Keratinocyte (primary cell): ENCODE measurements around the gene EP300. TPM values are rescaled to one million over a fixed set of nuclear protein-coding genes. Genes with fewer than 3 reads are reported as not detected.
"Not testable (repeated sequence)": the region's sequence is repeated elsewhere in the genome, so short reads cannot be mapped to it uniquely, and the experiment has no call there.

Experiments
- DNase-seq: peaks from one replicate; pipeline ENCODE4 v3.0.0-alpha.2; 2011; ENCODE audit warnings: low read depth, missing footprints, low spot score
- FAIRE-seq: peaks from 2 replicates; lab custom pipeline; 2011; peaks lifted over from hg19 to GRCh38; lab: Jason Lieb, UNC
- H2AFZ ChIP-seq: 2 replicates; pipeline ENCODE4 v1.6.0; 2012; ENCODE audit warnings: low read length, control low read depth, inconsistent platforms; ENCODE audit not compliant: control insufficient read depth
- H3K27ac ChIP-seq: 2 replicates; pipeline ENCODE4 v1.5.1; 2011; ENCODE audit warnings: low read length; ENCODE audit not compliant: control insufficient read depth, insufficient read depth
- H3K27me3 ChIP-seq: 3 replicates; pipeline ENCODE4 v1.6.0; 2011; ENCODE audit warnings: low read length; ENCODE audit not compliant: control insufficient read depth, insufficient read depth; ENCODE audit errors: extremely low read depth
- H3K36me3 ChIP-seq, 2 experiments: 2 replicates in 1 of 2; 3 replicates in 1 of 2; pipeline ENCODE4 v1.5.1; 2011; ENCODE audit warnings: low read length in 2 of 2, mild to moderate bottlenecking in 1 of 2; ENCODE audit not compliant: control insufficient read depth in 2 of 2, insufficient read depth in 2 of 2; ENCODE audit errors: extremely low read depth in 1 of 2
- H3K4me1 ChIP-seq: 3 replicates; pipeline ENCODE4 v1.5.1; 2011; ENCODE audit warnings: low read length; ENCODE audit not compliant: control insufficient read depth, insufficient read depth; ENCODE audit errors: extremely low read depth
- H3K4me2 ChIP-seq: 3 replicates; pipeline ENCODE4 v1.6.0; 2011; ENCODE audit warnings: low read depth, low read length; ENCODE audit not compliant: control insufficient read depth, insufficient read depth; ENCODE audit errors: extremely low read depth
- H3K4me3 ChIP-seq, 3 experiments: fragments of 200-600 bp in 1 of 3; sonication (generic) in 1 of 3; 2 replicates in 2 of 3; 3 replicates in 1 of 3; pipeline ENCODE4 v1.5.1; 2011 to 2016; ENCODE audit warnings: low read length in 3 of 3, mild to moderate bottlenecking in 3 of 3, control low read depth in 2 of 3, inconsistent platforms in 1 of 3, low read depth in 1 of 3, mixed read lengths in 1 of 3, mixed run types in 1 of 3, moderate library complexity in 1 of 3; ENCODE audit not compliant: control insufficient read depth in 2 of 3, insufficient read depth in 2 of 3; ENCODE audit errors: extremely low read depth in 1 of 3
- H3K79me2 ChIP-seq: 2 replicates; pipeline ENCODE4 v1.6.0; 2012; ENCODE audit warnings: low read length; ENCODE audit not compliant: control insufficient read depth, insufficient read depth
- H3K9ac ChIP-seq: 3 replicates; pipeline ENCODE4 v1.6.0; 2011; ENCODE audit warnings: low read length; ENCODE audit not compliant: control insufficient read depth, insufficient read depth; ENCODE audit errors: extremely low read depth
- H3K9me1 ChIP-seq: 3 replicates; pipeline ENCODE4 v1.6.0; 2011; ENCODE audit warnings: low read length; ENCODE audit not compliant: control insufficient read depth, insufficient read depth; ENCODE audit errors: extremely low read depth
- H3K9me3 ChIP-seq: 2 replicates; pipeline ENCODE4 v1.5.1; 2012; ENCODE audit warnings: low read depth, low read length; ENCODE audit not compliant: control insufficient read depth
- H4K20me1 ChIP-seq: 3 replicates; pipeline ENCODE4 v1.6.0; 2011; ENCODE audit warnings: low read length; ENCODE audit not compliant: control insufficient read depth, insufficient read depth; ENCODE audit errors: extremely low read depth
- CTCF ChIP-seq, 3 experiments: IDR thresholded peaks in 1 of 3; conservative IDR thresholded peaks in 1 of 3; optimal IDR thresholded peaks in 1 of 3; 2 replicates in 2 of 3; 3 replicates in 1 of 3; pipeline versions ENCODE3 to v1.5.1; 2011; ENCODE audit warnings: low read length in 3 of 3, mild to moderate bottlenecking in 3 of 3, moderate library complexity in 2 of 3, control low read depth in 1 of 3, inconsistent platforms in 1 of 3; ENCODE audit not compliant: insufficient read depth in 2 of 3; ENCODE audit errors: extremely low read depth in 1 of 3
- EZH2 ChIP-seq: IDR thresholded peaks from one replicate; pipeline ENCODE4 v1.6.1; 2012; ENCODE audit warnings: inconsistent platforms, mild to moderate bottlenecking, low read length, moderate library complexity
- dilution Hi-C: fragments of 300-500 bp; cut with MboI; formaldehyde crosslinking; loops from one replicate; pipeline ENCODE4 v1.7.0; 2020; ENCODE audit warnings: low sequenced_read_pairs; ENCODE audit not compliant: extremely low pct_ligation_motif_present
- polyA plus RNA-seq, 5 experiments: library from polyadenylated mRNA; depleted of rRNA in 3 of 5; stranded (reverse) in 3 of 5; stranded (forward) in 1 of 5; unstranded in 1 of 5; fragments of >200 nt; gene quantifications; 1 replicate in 1 of 5; 2 replicates in 3 of 5; 3 replicates in 1 of 5; pipeline versions ENCODE4 v1.2.1 to v1.2.3, GENCODE V29; 2011 to 2012; ENCODE audit warnings: missing spikeins in 2 of 5, low read depth in 1 of 5, low replicate concordance in 1 of 5

The EP300 gene
- polyA plus RNA-seq, 1 donor (not counting 4 experiments of a cell fraction or from before 2014, with no cell fraction given) = 10.5 TPM

- Histone ChIP-seq H2AFZ (no peak overlapping the region), H3K4me2 (no peak overlapping the region), H3K9me3 (no peaks in the 10 kb centered on the region), H3K4me3 (no peak overlapping the region), H3K4me1 (no peaks in the 10 kb centered on the region), H3K27me3 (no peaks in the 10 kb centered on the region), H3K79me2 (no peaks in the 10 kb centered on the region), H3K27ac (no peak overlapping the region), H4K20me1 (no peaks in the 10 kb centered on the region), H3K36me3 (no peaks in the 10 kb centered on the region), H3K9ac (no peak overlapping the region), H3K9me1 (no peaks in the 10 kb centered on the region)
- FAIRE-seq = no peak
- dilution Hi-C loops = no loop called here
- no peak for DNase-seq
- TF ChIP-seq EZH2 (no peak), CTCF (optimal IDR thresholded peaks at IDR 0.05 in 1 of 3, IDR thresholded peaks at IDR 0.05 in 1 of 3, conservative IDR thresholded peaks at IDR 0.05 in 1 of 3; ENCODE audit: extremely low read depth in 1 of 3, insufficient read depth in 2 of 3, low read length in 3 of 3) (no peak)
Observed at GRCh38 chr22:41047801-41048211, 44.6 kb upstream of the EP300 start.

- dilution Hi-C loops, H3K27ac ChIP-seq, H3K36me3 ChIP-seq, FAIRE-seq, H3K4me1 ChIP-seq, H3K9ac ChIP-seq, DNase-seq, H3K27me3 ChIP-seq, H3K79me2 ChIP-seq, H3K9me1 ChIP-seq, H3K4me3 ChIP-seq, H4K20me1 ChIP-seq, H3K9me3 ChIP-seq, H2AFZ ChIP-seq: not testable (repeated sequence)
- peak overlapping the region; percentile 29 for H3K4me2 ChIP-seq
Observed at GRCh38 chr22:41048345-41048744, 44.0 kb upstream of the EP300 start.
